H1 (cell line): ENCODE measurements around the gene CCDC33. TPM values are rescaled to one million over a fixed set of nuclear protein-coding genes. Genes with fewer than 3 reads are reported as not detected.
A peak's percentile ranks its signal among the peaks of the same experiment; 100 is the strongest.

ENCODE experiments used
- CTCF ChIA-PET: fragments of 300-600 bp; sonication (Branson Sonifier 250); formaldehyde crosslinking; loops from one replicate; lab custom pipeline; 2021; ENCODE audit not compliant: partially characterized antibody; lab: Charles Lee
- POLR2A ChIA-PET: fragments of 300-600 bp; sonication (Branson Sonifier 250); formaldehyde crosslinking; loops from one replicate; lab custom pipeline; 2021; ENCODE audit warnings: inconsistent platforms; ENCODE audit not compliant: partially characterized antibody; lab: Charles Lee
- DNase-seq, 2 experiments: peaks; one replicate each; pipeline versions ENCODE4 v3.0.0 to v3.0.0-alpha.2; 2010 to 2022; ENCODE audit warnings: low spot score in 2 of 2, low read depth in 1 of 2, mixed read lengths in 1 of 2
- FAIRE-seq: peaks from 2 replicates; lab custom pipeline; 2011; peaks lifted over from hg19 to GRCh38; lab: Jason Lieb, UNC
- H2AFZ ChIP-seq: 2 replicates; pipeline ENCODE4 v1.8.1; 2012; ENCODE audit warnings: low read length, inconsistent platforms
- H2AK5ac ChIP-seq: 2 replicates; pipeline ENCODE4 v1.6.1; 2013; ENCODE audit warnings: low read depth, low read length
- H2BK120ac ChIP-seq: replicated peaks from 2 replicates; pipeline ENCODE3; 2013; ENCODE audit warnings: low read depth, low read length, inconsistent platforms
- H2BK12ac ChIP-seq: 2 replicates; pipeline ENCODE4 v1.6.1; 2013; ENCODE audit warnings: low read depth, low read length
- H2BK15ac ChIP-seq: 2 replicates; pipeline ENCODE4 v1.6.1; 2013; ENCODE audit warnings: low read length
- H2BK20ac ChIP-seq: 2 replicates; pipeline ENCODE4 v1.6.1; 2013; ENCODE audit warnings: low read length
- H2BK5ac ChIP-seq: 2 replicates; pipeline ENCODE4 v1.6.1; 2013; ENCODE audit warnings: low read depth, low read length
- H3K14ac ChIP-seq: 2 replicates; pipeline ENCODE4 v1.6.1; 2013; ENCODE audit warnings: inconsistent platforms; ENCODE audit not compliant: insufficient read length
- H3K18ac ChIP-seq: 2 replicates; pipeline ENCODE4 v1.6.1; 2013; ENCODE audit warnings: low read length; ENCODE audit errors: extremely low read depth
- H3K23ac ChIP-seq: 2 replicates; pipeline ENCODE4 v1.6.1; 2013; ENCODE audit warnings: inconsistent platforms; ENCODE audit not compliant: insufficient read length
- H3K23me2 ChIP-seq: 2 replicates; pipeline ENCODE4 v1.6.1; 2013; ENCODE audit warnings: low read depth, low read length
- H3K27ac ChIP-seq: 2 replicates; pipeline ENCODE4 v1.6.1; 2011; ENCODE audit warnings: low read depth, low read length, inconsistent platforms
- H3K27me3 ChIP-seq, 4 experiments: replicated peaks in 1 of 4; 1 replicate in 1 of 4; 2 replicates in 3 of 4; pipeline versions ENCODE4 v1.6.1 to v1.8.1; 2011 to 2013; ENCODE audit warnings: low read length in 3 of 4, mild to moderate bottlenecking in 3 of 4, inconsistent platforms in 2 of 4, mixed read lengths in 2 of 4, moderate library complexity in 1 of 4; ENCODE audit not compliant: control insufficient read depth in 3 of 4, insufficient read depth in 3 of 4; ENCODE audit errors: extremely low read depth in 1 of 4
- H3K36me3 ChIP-seq, 4 experiments: 2 replicates each; pipeline versions ENCODE4 v1.6.1 to v1.8.1; 2011 to 2013; ENCODE audit warnings: mild to moderate bottlenecking in 4 of 4, low read length in 3 of 4, moderate library complexity in 2 of 4, control low read depth in 1 of 4, inconsistent platforms in 1 of 4; ENCODE audit not compliant: insufficient read depth in 4 of 4, control insufficient read depth in 2 of 4
- H3K4ac ChIP-seq: replicated peaks from 2 replicates; pipeline ENCODE3; 2013; ENCODE audit warnings: low read length, low read depth, mixed read lengths, inconsistent platforms; ENCODE audit not compliant: insufficient read length
- H3K4me1 ChIP-seq, 4 experiments: replicated peaks in 1 of 4; 1 replicate in 1 of 4; 2 replicates in 3 of 4; pipeline versions ENCODE4 v1.6.1 to v1.8.1; 2011 to 2013; ENCODE audit warnings: low read length in 3 of 4, inconsistent platforms in 2 of 4, mixed read lengths in 1 of 4; ENCODE audit not compliant: insufficient read depth in 4 of 4, control insufficient read depth in 3 of 4
- H3K4me2 ChIP-seq, 2 experiments: 2 replicates each; pipeline versions ENCODE4 v1.6.1 to v1.8.1; 2011 to 2013; ENCODE audit warnings: low read depth in 2 of 2, low read length in 2 of 2, control low read depth in 1 of 2, inconsistent platforms in 1 of 2, mild to moderate bottlenecking in 1 of 2; ENCODE audit not compliant: insufficient read depth in 1 of 2
- H3K4me3 ChIP-seq, 4 experiments: fragments of 200-600, 300-600 bp in 1 of 4; sonication (generic), shearing (Covaris generic), sonication (Bioruptor Twin) in 1 of 4; 2 replicates each; pipeline versions ENCODE4 v1.5.1 to v1.8.1; 2011 to 2016; ENCODE audit warnings: low read length in 4 of 4, low read depth in 3 of 4, control low read depth in 2 of 4, inconsistent platforms in 2 of 4, mild to moderate bottlenecking in 2 of 4, mixed read lengths in 1 of 4, moderate library complexity in 1 of 4; ENCODE audit not compliant: insufficient read depth in 2 of 4; ENCODE audit errors: extremely low read depth in 1 of 4
- H3K56ac ChIP-seq: replicated peaks from 2 replicates; pipeline ENCODE3; 2013; ENCODE audit warnings: low read depth, mild to moderate bottlenecking, mixed read lengths, low read length, inconsistent platforms; ENCODE audit not compliant: insufficient read length
- H3K79me1 ChIP-seq: 2 replicates; pipeline ENCODE4 v1.6.1; 2013; ENCODE audit warnings: low read depth, low read length, control low read depth
- H3K79me2 ChIP-seq, 2 experiments: 2 replicates each; pipeline versions ENCODE4 v1.6.1 to v1.8.1; 2012 to 2013; ENCODE audit warnings: low read length in 2 of 2, mild to moderate bottlenecking in 2 of 2, inconsistent platforms in 1 of 2; ENCODE audit not compliant: insufficient read depth in 2 of 2, control insufficient read depth in 1 of 2
- H3K9ac ChIP-seq, 4 experiments: replicated peaks in 1 of 4; 1 replicate in 1 of 4; 2 replicates in 3 of 4; pipeline versions ENCODE4 v1.6.1 to v1.8.1; 2011 to 2013; ENCODE audit warnings: low read depth in 3 of 4, low read length in 3 of 4, control low read depth in 2 of 4, mild to moderate bottlenecking in 2 of 4, moderate library complexity in 2 of 4, inconsistent platforms in 1 of 4; ENCODE audit errors: extremely low read depth in 1 of 4
- H3K9me3 ChIP-seq, 2 experiments: 2 replicates each; pipeline versions ENCODE4 v1.6.1 to v1.8.1; 2012 to 2013; ENCODE audit warnings: mild to moderate bottlenecking in 2 of 2, moderate library complexity in 2 of 2, control low read depth in 1 of 2, inconsistent platforms in 1 of 2, low read depth in 1 of 2, low read length in 1 of 2, mixed read lengths in 1 of 2; ENCODE audit not compliant: insufficient read depth in 2 of 2
- H4K20me1 ChIP-seq, 2 experiments: replicated peaks in 1 of 2; 2 replicates each; pipeline versions ENCODE3 to v1.8.1; 2011 to 2013; ENCODE audit warnings: inconsistent platforms in 2 of 2, low read length in 2 of 2, mild to moderate bottlenecking in 1 of 2; ENCODE audit not compliant: insufficient read depth in 2 of 2, control insufficient read depth in 1 of 2
- H4K5ac ChIP-seq: 2 replicates; pipeline ENCODE4 v1.6.1; 2013; ENCODE audit warnings: low read length, low read depth, mixed read lengths, inconsistent platforms; ENCODE audit not compliant: insufficient read length
- H4K8ac ChIP-seq: 2 replicates; pipeline ENCODE4 v1.8.0; 2013; ENCODE audit warnings: mild to moderate bottlenecking, moderate library complexity, low read length, inconsistent platforms; ENCODE audit not compliant: insufficient read depth; ENCODE audit errors: extremely low read depth
- H4K91ac ChIP-seq: replicated peaks from 2 replicates; pipeline ENCODE3; 2013; ENCODE audit warnings: low read length, mixed read lengths, inconsistent platforms; ENCODE audit not compliant: insufficient read length
- BCL11A ChIP-seq, 2 experiments: IDR thresholded peaks; one replicate each; pipeline ENCODE4 v1.6.1; 2011; ENCODE audit warnings: low read depth in 2 of 2, low read length in 2 of 2, mild to moderate bottlenecking in 2 of 2
- BRCA1 ChIP-seq: IDR thresholded peaks from 2 replicates; pipeline ENCODE4 v1.6.1; 2012; ENCODE audit warnings: low read depth, low read length, improper control_type of control experiment
- KDM1A ChIP-seq: fragments of 200-600, 300-600 bp; sonication (generic); IDR thresholded peaks from 2 replicates; pipeline ENCODE4 v1.7.1; 2016; ENCODE audit warnings: mild to moderate bottlenecking, low read length, borderline replicate concordance
- MAFK ChIP-seq: IDR thresholded peaks from 2 replicates; pipeline ENCODE4 v1.6.1; 2012; ENCODE audit warnings: low read depth, mild to moderate bottlenecking, improper control_type of control experiment, low read length
- POLR2AphosphoS5 ChIP-seq: IDR thresholded peaks from 2 replicates; pipeline ENCODE4 v1.6.1; 2011; ENCODE audit warnings: low read depth, low read length
- RAD21 ChIP-seq, 2 experiments: IDR thresholded peaks in 1 of 2; conservative IDR thresholded peaks in 1 of 2; 2 replicates each; pipeline ENCODE4 v1.6.1; 2011; ENCODE audit warnings: low read depth in 2 of 2, low read length in 2 of 2, improper control_type of control experiment in 1 of 2, inconsistent platforms in 1 of 2, mild to moderate bottlenecking in 1 of 2, moderate library complexity in 1 of 2
- RFX5 ChIP-seq: IDR thresholded peaks from 2 replicates; pipeline ENCODE4 v1.6.1; 2011; ENCODE audit warnings: low read depth, low read length, improper control_type of control experiment, borderline replicate concordance
- SIRT6 ChIP-seq: IDR thresholded peaks from one replicate; pipeline ENCODE4 v1.7.1; 2012; ENCODE audit warnings: low read length, inconsistent platforms
- SP4 ChIP-seq: IDR thresholded peaks from 2 replicates; pipeline ENCODE4 v1.6.1; 2012; ENCODE audit warnings: low read length, inconsistent platforms
- TAF7 ChIP-seq: optimal IDR thresholded peaks from 2 replicates; pipeline ENCODE3; 2011; ENCODE audit warnings: low read depth, mild to moderate bottlenecking, inconsistent platforms, low read length, moderate library complexity, borderline replicate concordance
- TBP ChIP-seq: IDR thresholded peaks from 2 replicates; pipeline ENCODE4 v1.6.1; 2011; ENCODE audit warnings: low read depth, low read length, improper control_type of control experiment
- ZNF274 ChIP-seq: IDR thresholded peaks from 2 replicates; pipeline ENCODE4 v1.7.0; 2012; ENCODE audit warnings: low read length, borderline replicate concordance; ENCODE audit errors: extremely low read depth
- WGBS, 2 experiments: shearing (Covaris generic) in 1 of 2; methylation state at CpG; one replicate each; pipeline versions ENCODE4 v1.1.6 to v1.1.7; 2013 to 2015; ENCODE audit warnings: low lambda C conversion rate in 2 of 2, mixed read lengths in 2 of 2, inconsistent platforms in 1 of 2, low coverage in 1 of 2, missing lambda C conversion rate in 1 of 2; ENCODE audit not compliant: insufficient replicate concordance in 2 of 2, insufficient coverage in 1 of 2, insufficient read length in 1 of 2; ENCODE audit errors: extremely low coverage in 1 of 2, missing lambda C conversion rate in 1 of 2; 5-methylcytosine and 5-hydroxymethylcytosine counted together
- polyA plus RNA-seq, 7 experiments: library from polyadenylated mRNA; depleted of rRNA in 3 of 7; stranded (reverse) in 5 of 7; unstranded in 2 of 7; fragments of >200 nt in 5 of 7; fragments of 200-250 nt in 2 of 7; gene quantifications; 1 replicate in 5 of 7; 2 replicates in 1 of 7; 4 replicates in 1 of 7; pipeline versions ENCODE4 v1.2.1 to v1.2.3, GENCODE V29; 2011 to 2013; ENCODE audit warnings: missing spikeins in 2 of 7, mixed read lengths in 2 of 7
- total RNA-seq: library from RNA; stranded (reverse); fragmentation: NEBNext Ultra II Directional; extraction: Animal tissue kit (Norgen Biotek cat#: 25700); gene quantifications from 2 replicates; pipeline ENCODE4 v1.2.1, GENCODE V29; 2021
- TF ChIP-seq, protein P1 (sequence below): IDR thresholded peaks from 2 replicates; pipeline ENCODE4 v1.6.1; 2011; ENCODE audit warnings: low read length, improper control_type of control experiment

The CCDC33 gene
- total and polyA plus RNA-seq, 2 of the 8 experiments (the other 6 are each of a cell fraction or from before 2014, with no cell fraction given), result 2.0 to 2.7 TPM

DNA sequence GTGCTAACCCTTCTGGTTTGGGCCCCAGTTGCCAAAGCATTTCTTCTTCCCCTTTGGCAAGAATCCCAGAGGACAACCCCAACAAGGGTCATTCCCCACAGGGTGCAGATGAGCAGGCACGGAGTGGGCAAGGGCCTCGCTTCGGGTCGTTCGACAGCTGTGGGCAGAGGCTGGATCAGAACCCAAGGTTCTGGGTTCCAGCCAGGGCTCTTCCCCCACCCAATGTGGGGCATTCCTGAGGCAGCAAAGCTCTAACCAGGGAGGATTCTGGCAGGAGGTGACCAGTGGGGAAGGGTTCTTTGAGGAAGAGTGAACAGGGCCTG lies 83.0 kb downstream of the CCDC33 start:
- ChIA-PET CTCF (interaction anchor here (0.8 to 18.1 kb wide), 18 partner anchors 7 to 373 kb away, joined by 3 to 353 read pairs (median 20); partner anchors contain the start of genes ISLR and ISLR2), POLR2A (interaction anchor here (1.1 to 4.6 kb wide), 2 partner anchors 11 to 183 kb away, joined by 4 to 19 read pairs; no protein-coding TSS in a partner anchor)
- Histone ChIP-seq H3K4me1 (peaks cover 3 to 31% (median 24%) of the 10 kb centered on the region in 4 experiments), H2BK20ac (no peak overlapping the region; the same call in 1 of the 2 replicates), H3K4me3 (no peak overlapping the region), H2BK5ac (peak overlapping the region; percentile 71; the same call in 1 of the 2 replicates), H3K36me3 (no peaks in the 10 kb centered on the region), H3K4ac (peak overlapping the region; percentile 66), H2BK120ac (no peak overlapping the region), H4K91ac (peak overlapping the region; percentile 91), H4K5ac (no peak overlapping the region), H3K27me3 (peaks cover 0 to 3% (median under 1%) of the 10 kb centered on the region in 4 experiments; a peak in 2 of 7 replicates), H2BK15ac (peak overlapping the region; percentile 97; the same call in 1 of the 2 replicates), H3K9me3 (no peaks in the 10 kb centered on the region; a peak in 1 of 4 replicates), H3K23ac (no peak overlapping the region), H3K9ac (no peak overlapping the region), H2BK12ac (peak overlapping the region; percentile 90; the same call in 1 of the 2 replicates), H2AFZ (no peak overlapping the region), H4K20me1 (no peaks in the 10 kb centered on the region), H3K56ac (no peak overlapping the region), H3K14ac (no peak overlapping the region), H3K23me2 (no peaks in the 10 kb centered on the region), H3K27ac (no peak overlapping the region), H3K79me1 (no peaks in the 10 kb centered on the region), H3K4me2 (no peak overlapping the region), H4K8ac (no peak overlapping the region), H2AK5ac (peak overlapping the region; percentile 44; the same call in 1 of the 2 replicates), H3K79me2 (no peaks in the 10 kb centered on the region), H3K18ac (peak overlapping the region; percentile 2)
- DNase-seq, result no peak
- no peak for FAIRE-seq
- WGBS, 2 experiments, result 100% methylated on average over 5 of the region's 5 CpGs; no CpG with 5 or more reads in 1 of the 2 experiments
- TF ChIP-seq RAD21 (IDR thresholded peaks at IDR 0.05 in 1 of 2, conservative IDR thresholded peaks at IDR 0.05 in 1 of 2; ENCODE audit: low read depth in 2 of 2, low read length in 2 of 2) (no peak), SP4 (no peak), POLR2AphosphoS5 (no peak), MAFK (no peak), BCL11A (IDR thresholded peaks at IDR 0.05; ENCODE audit: low read depth in 2 of 2, low read length in 2 of 2) (no peak), TAF7 (no peak), TBP (no peak), BRCA1 (no peak), KDM1A (no peak), SIRT6 (no peak), RFX5 (no peak), ZNF274 (no peak)
- TF ChIP-seq, protein P1, sequence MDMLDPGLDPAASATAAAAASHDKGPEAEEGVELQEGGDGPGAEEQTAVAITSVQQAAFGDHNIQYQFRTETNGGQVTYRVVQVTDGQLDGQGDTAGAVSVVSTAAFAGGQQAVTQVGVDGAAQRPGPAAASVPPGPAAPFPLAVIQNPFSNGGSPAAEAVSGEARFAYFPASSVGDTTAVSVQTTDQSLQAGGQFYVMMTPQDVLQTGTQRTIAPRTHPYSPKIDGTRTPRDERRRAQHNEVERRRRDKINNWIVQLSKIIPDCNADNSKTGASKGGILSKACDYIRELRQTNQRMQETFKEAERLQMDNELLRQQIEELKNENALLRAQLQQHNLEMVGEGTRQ, result no peak
